ENCODE data around the gene TMC3. TPM values are rescaled to one million over a fixed set of nuclear protein-coding genes. Genes with fewer than 3 reads are reported as not detected.

The TMC3 gene
- total RNA-seq, 2 experiments from 2014 or later = not detected

- Histone ChIP-seq H4K20me1 (ENCODE audit: insufficient read depth, low read length) (no peaks in the 10 kb centered on the region), H3K4me2 (ENCODE audit: low read length) (no peak overlapping the region), H3K9me3 (ENCODE audit: low read length) (no peaks in the 10 kb centered on the region), H3K79me2 (ENCODE audit: insufficient read depth, low read depth, low read length) (no peaks in the 10 kb centered on the region), H2AFZ (ENCODE audit: low read length) (no peak overlapping the region), H3K27ac (ENCODE audit: low read depth, low read length, poor library complexity, severe bottlenecking) (no peak overlapping the region), H3K4me3 (ENCODE audit: low read depth, low read length, poor library complexity, severe bottlenecking) (no peak overlapping the region), H3K9me2 (ENCODE audit: insufficient read depth, low read length) (no peaks in the 10 kb centered on the region), H3K4me1 (ENCODE audit: insufficient read depth, low read length, poor library complexity, severe bottlenecking) (no peaks in the 10 kb centered on the region), H3K36me3 (ENCODE audit: insufficient read depth, low read length) (no peaks in the 10 kb centered on the region)
- no peak for TF ChIP-seq EZH2phosphoT487 (IDR thresholded peaks at IDR 0.05; ENCODE audit: borderline replicate concordance, low read depth, low read length)
- no peak for TF ChIP-seq CTCF (conservative IDR thresholded peaks at IDR 0.05; ENCODE audit: low read length)
- BruUV-seq (replicated peaks) = no TSS peak
- ChIA-PET CTCF (ENCODE audit: unreplicated experiment) (no interaction called here), POLR2A (interaction anchor here (0.6 kb wide), 1 partner anchor 72 kb away, joined by 5 read pairs; no protein-coding TSS in a partner anchor)
- intact Hi-C loops (cut with micrococcal nuclease; ENCODE audit: unreplicated experiment) = no loop called here
- no peak for DNase-seq (ENCODE audit: low spot score)
Observed at GRCh38 chr15:81380203-81380602, 6.2 kb upstream of the TMC3 start.

DNA sequence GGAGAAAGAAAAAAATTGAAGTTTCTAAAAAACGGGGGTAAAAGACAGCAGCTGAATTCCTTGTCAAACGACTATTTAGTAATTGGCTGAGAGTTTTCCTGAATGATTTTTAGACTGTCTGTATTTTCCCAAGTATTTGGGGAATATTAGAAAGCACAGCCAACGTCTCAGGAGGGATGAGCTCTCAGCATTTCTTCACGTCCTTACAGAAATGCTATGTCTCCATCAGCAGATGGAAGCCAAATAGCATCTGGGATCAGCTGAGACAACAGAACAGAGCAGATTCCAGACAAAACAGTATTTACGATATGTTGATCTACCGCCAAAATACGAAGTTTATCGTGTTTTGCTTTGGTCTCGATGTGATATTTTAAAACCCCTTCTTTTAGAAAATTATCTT, 5.3 kb upstream of the TMC3 start:
- H3K9me2 ChIP-seq (ENCODE audit: insufficient read depth, low read length) = no peaks in the 10 kb centered on the region
- no peak overlapping the region for H3K27ac ChIP-seq (ENCODE audit: low read depth, low read length, poor library complexity, severe bottlenecking)
- H3K4me1 ChIP-seq (ENCODE audit: insufficient read depth, low read length, poor library complexity, severe bottlenecking) = no peaks in the 10 kb centered on the region
- DNase-seq (ENCODE audit: low spot score) = no peak
- intact Hi-C loops (cut with micrococcal nuclease; ENCODE audit: unreplicated experiment) = no loop called here
- TF ChIP-seq EZH2phosphoT487 (IDR thresholded peaks at IDR 0.05; ENCODE audit: borderline replicate concordance, low read depth, low read length) = no peak
- no peak for TF ChIP-seq CTCF (conservative IDR thresholded peaks at IDR 0.05; ENCODE audit: low read length)
- no peaks in the 10 kb centered on the region for H3K79me2 ChIP-seq (ENCODE audit: insufficient read depth, low read depth, low read length)
- H3K36me3 ChIP-seq (ENCODE audit: insufficient read depth, low read length) = no peaks in the 10 kb centered on the region
- H3K9me3 ChIP-seq (ENCODE audit: low read length) = no peaks in the 10 kb centered on the region
- no peak overlapping the region for H2AFZ ChIP-seq (ENCODE audit: low read length)
- no peaks in the 10 kb centered on the region for H4K20me1 ChIP-seq (ENCODE audit: insufficient read depth, low read length)
- no peak overlapping the region for H3K4me2 ChIP-seq (ENCODE audit: low read length)
- no TSS peak for BruUV-seq (replicated peaks)
- CTCF ChIA-PET (ENCODE audit: unreplicated experiment) = no interaction called here
- no peak overlapping the region for H3K4me3 ChIP-seq (ENCODE audit: low read depth, low read length, poor library complexity, severe bottlenecking)
- POLR2A ChIA-PET = no interaction called here

DNA sequence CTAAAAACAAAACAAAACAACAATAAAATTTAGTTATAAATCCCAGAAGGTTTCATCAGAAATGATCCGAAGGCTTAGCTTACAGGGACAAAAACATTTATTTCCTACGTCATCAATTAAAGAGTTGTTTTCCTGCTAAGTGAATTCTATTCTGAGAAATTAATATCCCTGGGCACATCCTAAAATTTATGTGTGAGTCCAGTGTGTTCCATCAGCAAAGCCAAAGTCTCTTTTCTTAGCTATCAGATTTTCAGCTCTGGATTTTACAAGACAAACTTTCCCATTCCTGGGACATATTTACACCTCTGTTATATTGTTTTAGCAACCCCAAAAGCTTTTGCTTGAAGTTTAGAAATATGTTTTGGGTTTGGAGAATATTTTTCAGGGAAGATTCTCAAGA, 4.4 kb upstream of the TMC3 start:
- Histone ChIP-seq H3K27ac (ENCODE audit: low read depth, low read length, poor library complexity, severe bottlenecking) (no peak overlapping the region), H3K4me1 (ENCODE audit: insufficient read depth, low read length, poor library complexity, severe bottlenecking) (no peaks in the 10 kb centered on the region), H3K4me3 (ENCODE audit: low read depth, low read length, poor library complexity, severe bottlenecking) (no peak overlapping the region), H3K4me2 (ENCODE audit: low read length) (no peak overlapping the region), H3K9me2 (ENCODE audit: insufficient read depth, low read length) (no peaks in the 10 kb centered on the region), H3K79me2 (ENCODE audit: insufficient read depth, low read depth, low read length) (no peaks in the 10 kb centered on the region), H4K20me1 (ENCODE audit: insufficient read depth, low read length) (no peaks in the 10 kb centered on the region), H3K9me3 (ENCODE audit: low read length) (no peaks in the 10 kb centered on the region), H3K36me3 (ENCODE audit: insufficient read depth, low read length) (no peaks in the 10 kb centered on the region), H2AFZ (ENCODE audit: low read length) (no peak overlapping the region)
- BruUV-seq (replicated peaks) = no TSS peak
- TF ChIP-seq EZH2phosphoT487 (IDR thresholded peaks at IDR 0.05; ENCODE audit: borderline replicate concordance, low read depth, low read length) (no peak), CTCF (conservative IDR thresholded peaks at IDR 0.05; ENCODE audit: low read length) (no peak)
- ChIA-PET POLR2A (no interaction called here), CTCF (ENCODE audit: unreplicated experiment) (no interaction called here)
- intact Hi-C loops (cut with micrococcal nuclease; ENCODE audit: unreplicated experiment) = no loop called here
- no peak for DNase-seq (ENCODE audit: low spot score)
